ENCODE measurements around the gene TLX3. TPM values are rescaled to one million over a fixed set of nuclear protein-coding genes. Genes with fewer than 3 reads are reported as not detected.
"Not testable (repeated sequence)": the region's sequence is repeated elsewhere in the genome, so short reads cannot be mapped to it uniquely, and the experiment has no call there.

TLX3 gene
- total RNA-seq, 4 donors from 2014 or later = not detected

DNA sequence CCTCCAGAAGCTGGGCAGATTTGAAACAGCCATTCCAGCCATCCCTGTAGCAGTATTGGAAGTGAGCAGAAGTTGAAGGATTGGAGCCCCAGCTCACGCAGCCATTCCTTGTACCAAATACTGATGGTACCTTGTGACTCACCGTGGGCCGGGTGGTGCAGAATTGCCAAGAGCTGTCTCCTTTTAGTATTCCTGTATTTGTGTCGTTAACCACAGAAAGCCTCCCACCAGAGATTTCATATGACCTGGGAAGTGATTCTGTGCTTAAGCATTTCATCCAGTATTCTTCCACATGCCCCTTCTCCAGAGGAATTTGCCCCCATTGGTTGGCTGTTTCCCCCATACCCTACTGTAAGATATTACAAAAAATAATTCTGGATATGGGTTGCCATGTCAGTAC, 17.7 kb upstream of the TLX3 start:
- H3K9me3 ChIP-seq = no peaks in the 10 kb centered on the region
- TF ChIP-seq EP300 (IDR thresholded peaks at IDR 0.05) (no peak), CTCF (IDR thresholded peaks at IDR 0.05) (no peak), POLR2A (IDR thresholded peaks at IDR 0.05) (no peak), POLR2AphosphoS5 (IDR thresholded peaks at IDR 0.05) (no peak)
- DNase-seq (ENCODE audit: low spot score in 2 of 2) = no peak
- H3K36me3 ChIP-seq = no peaks in the 10 kb centered on the region
- no peaks in the 10 kb centered on the region for H3K4me1 ChIP-seq
- H3K27me3 ChIP-seq = no peaks in the 10 kb centered on the region
- H3K4me3 ChIP-seq = no peak overlapping the region
- 95% methylated on average over 4 of the region's 4 CpGs for WGBS
- no peak overlapping the region for H3K27ac ChIP-seq

GRCh38 chr5:171295299-171295698, 13.7 kb upstream of the TLX3 start:
- H3K27me3 ChIP-seq = no peaks in the 10 kb centered on the region
- H3K4me3 ChIP-seq = no peak overlapping the region
- 50% methylated on average over 1 of the region's 1 CpG for WGBS
- H3K36me3 ChIP-seq = no peaks in the 10 kb centered on the region
- H3K9me3 ChIP-seq = no peaks in the 10 kb centered on the region
- no peaks in the 10 kb centered on the region for H3K4me1 ChIP-seq
- no peak overlapping the region for H3K27ac ChIP-seq
- TF ChIP-seq EP300 (IDR thresholded peaks at IDR 0.05) (no peak), CTCF (IDR thresholded peaks at IDR 0.05) (no peak), POLR2A (IDR thresholded peaks at IDR 0.05) (no peak), POLR2AphosphoS5 (IDR thresholded peaks at IDR 0.05) (no peak)
- no peak for DNase-seq (ENCODE audit: low spot score in 2 of 2)

DNA sequence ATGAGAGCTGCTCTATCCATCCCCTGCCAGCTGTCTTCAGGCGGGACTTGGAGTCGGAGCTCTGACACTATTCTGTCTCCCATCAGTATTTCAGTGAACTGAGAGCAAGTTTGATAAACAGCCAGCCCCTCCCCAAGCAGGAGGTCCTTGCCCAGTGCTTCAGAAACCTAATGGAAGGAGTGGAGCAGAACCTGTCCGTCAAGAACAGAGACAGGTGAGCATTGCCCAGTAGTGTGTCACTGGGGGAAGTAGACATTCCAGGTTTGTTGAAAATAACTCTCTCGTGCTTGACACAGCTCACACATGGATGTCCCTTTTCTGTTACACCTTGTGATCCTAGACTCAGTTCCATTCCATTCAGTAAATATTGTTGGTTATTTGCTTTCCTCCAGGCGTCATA, 13.2 kb upstream of the TLX3 start:
- TF ChIP-seq CTCF (IDR thresholded peaks at IDR 0.05) (no peak), POLR2A (IDR thresholded peaks at IDR 0.05) (no peak), POLR2AphosphoS5 (IDR thresholded peaks at IDR 0.05) (no peak), EP300 (IDR thresholded peaks at IDR 0.05) (no peak)
- no peak overlapping the region for H3K27ac ChIP-seq
- H3K9me3 ChIP-seq = no peaks in the 10 kb centered on the region
- no peaks in the 10 kb centered on the region for H3K4me1 ChIP-seq
- H3K36me3 ChIP-seq = no peaks in the 10 kb centered on the region
- no peak for DNase-seq (ENCODE audit: low spot score in 2 of 2)
- WGBS = 86% methylated on average over 5 of the region's 5 CpGs
- no peaks in the 10 kb centered on the region for H3K27me3 ChIP-seq
- no peak overlapping the region for H3K4me3 ChIP-seq

- H3K4me3 ChIP-seq; H3K4me1 ChIP-seq; H3K36me3 ChIP-seq; H3K27me3 ChIP-seq; H3K27ac ChIP-seq; H3K9me3 ChIP-seq; DNase-seq (ENCODE audit: low spot score in 2 of 2): not testable (repeated sequence)
- WGBS = 84% methylated on average over 6 of the region's 6 CpGs
Measured at GRCh38 chr5:171297941-171298340, 11.1 kb upstream of the TLX3 start.

DNA sequence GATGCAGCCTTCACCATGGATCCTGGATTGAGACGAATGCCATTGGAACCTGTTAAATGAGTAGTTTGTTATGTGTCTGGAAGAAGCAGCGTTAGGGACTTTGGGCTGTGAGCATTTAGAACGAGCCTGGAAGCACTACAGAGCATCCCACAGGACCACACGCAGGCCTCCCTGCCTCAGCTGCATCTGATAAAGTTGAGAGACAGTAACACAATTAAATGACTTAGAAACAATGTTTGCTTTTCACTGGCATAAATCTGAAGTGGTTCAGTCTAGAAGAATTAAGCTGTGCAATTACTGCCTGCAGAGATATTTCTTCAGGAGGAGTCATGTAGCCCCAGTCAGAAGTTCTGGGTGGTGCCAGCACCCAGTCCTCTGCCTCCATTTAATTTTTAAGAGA, 9.8 kb upstream of the TLX3 start:
- H3K36me3 ChIP-seq = no peaks in the 10 kb centered on the region
- H3K27ac ChIP-seq = no peak overlapping the region
- WGBS = 89% methylated on average over 4 of the region's 4 CpGs
- no peak for DNase-seq (ENCODE audit: low spot score in 2 of 2)
- H3K4me1 ChIP-seq = no peaks in the 10 kb centered on the region
- peaks cover 11% of the 10 kb centered on the region for H3K27me3 ChIP-seq
- TF ChIP-seq CTCF (IDR thresholded peaks at IDR 0.05) (no peak), EP300 (IDR thresholded peaks at IDR 0.05) (no peak), POLR2A (IDR thresholded peaks at IDR 0.05) (no peak), POLR2AphosphoS5 (IDR thresholded peaks at IDR 0.05) (no peak)
- no peaks in the 10 kb centered on the region for H3K9me3 ChIP-seq
- H3K4me3 ChIP-seq = no peak overlapping the region

GRCh38 chr5:171299851-171300250, 9.2 kb upstream of the TLX3 start:
- H3K4me1 ChIP-seq = no peaks in the 10 kb centered on the region
- H3K4me3 ChIP-seq = no peak overlapping the region
- no peaks in the 10 kb centered on the region for H3K36me3 ChIP-seq
- no peak overlapping the region for H3K27ac ChIP-seq
- H3K9me3 ChIP-seq = no peaks in the 10 kb centered on the region
- no peak for TF ChIP-seq CTCF (IDR thresholded peaks at IDR 0.05)
- TF ChIP-seq POLR2A (IDR thresholded peaks at IDR 0.05) = no peak
- DNase-seq (ENCODE audit: low spot score in 2 of 2) = no peak
- peaks cover 17% of the 10 kb centered on the region for H3K27me3 ChIP-seq
- 84% methylated on average over 2 of the region's 2 CpGs for WGBS

All from suprapubic skin (tissue), 4 donors.